GM18498 (cell line): Measurements from ENCODE around the gene TRAK1.
"Not testable (repeated sequence)": the region's sequence is repeated elsewhere in the genome, so short reads cannot be mapped to it uniquely, and the experiment has no call there.

ENCODE experiments used
- ATAC-seq: cut with Tn5 transposase; IDR thresholded peaks from one replicate; pipeline ENCODE4 v1.9.1; 2021; ENCODE audit warnings: mild to moderate bottlenecking, moderate library complexity; ENCODE audit not compliant: unreplicated experiment

Gene TRAK1, protein sequence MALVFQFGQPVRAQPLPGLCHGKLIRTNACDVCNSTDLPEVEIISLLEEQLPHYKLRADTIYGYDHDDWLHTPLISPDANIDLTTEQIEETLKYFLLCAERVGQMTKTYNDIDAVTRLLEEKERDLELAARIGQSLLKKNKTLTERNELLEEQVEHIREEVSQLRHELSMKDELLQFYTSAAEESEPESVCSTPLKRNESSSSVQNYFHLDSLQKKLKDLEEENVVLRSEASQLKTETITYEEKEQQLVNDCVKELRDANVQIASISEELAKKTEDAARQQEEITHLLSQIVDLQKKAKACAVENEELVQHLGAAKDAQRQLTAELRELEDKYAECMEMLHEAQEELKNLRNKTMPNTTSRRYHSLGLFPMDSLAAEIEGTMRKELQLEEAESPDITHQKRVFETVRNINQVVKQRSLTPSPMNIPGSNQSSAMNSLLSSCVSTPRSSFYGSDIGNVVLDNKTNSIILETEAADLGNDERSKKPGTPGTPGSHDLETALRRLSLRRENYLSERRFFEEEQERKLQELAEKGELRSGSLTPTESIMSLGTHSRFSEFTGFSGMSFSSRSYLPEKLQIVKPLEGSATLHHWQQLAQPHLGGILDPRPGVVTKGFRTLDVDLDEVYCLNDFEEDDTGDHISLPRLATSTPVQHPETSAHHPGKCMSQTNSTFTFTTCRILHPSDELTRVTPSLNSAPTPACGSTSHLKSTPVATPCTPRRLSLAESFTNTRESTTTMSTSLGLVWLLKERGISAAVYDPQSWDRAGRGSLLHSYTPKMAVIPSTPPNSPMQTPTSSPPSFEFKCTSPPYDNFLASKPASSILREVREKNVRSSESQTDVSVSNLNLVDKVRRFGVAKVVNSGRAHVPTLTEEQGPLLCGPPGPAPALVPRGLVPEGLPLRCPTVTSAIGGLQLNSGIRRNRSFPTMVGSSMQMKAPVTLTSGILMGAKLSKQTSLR

DNA sequence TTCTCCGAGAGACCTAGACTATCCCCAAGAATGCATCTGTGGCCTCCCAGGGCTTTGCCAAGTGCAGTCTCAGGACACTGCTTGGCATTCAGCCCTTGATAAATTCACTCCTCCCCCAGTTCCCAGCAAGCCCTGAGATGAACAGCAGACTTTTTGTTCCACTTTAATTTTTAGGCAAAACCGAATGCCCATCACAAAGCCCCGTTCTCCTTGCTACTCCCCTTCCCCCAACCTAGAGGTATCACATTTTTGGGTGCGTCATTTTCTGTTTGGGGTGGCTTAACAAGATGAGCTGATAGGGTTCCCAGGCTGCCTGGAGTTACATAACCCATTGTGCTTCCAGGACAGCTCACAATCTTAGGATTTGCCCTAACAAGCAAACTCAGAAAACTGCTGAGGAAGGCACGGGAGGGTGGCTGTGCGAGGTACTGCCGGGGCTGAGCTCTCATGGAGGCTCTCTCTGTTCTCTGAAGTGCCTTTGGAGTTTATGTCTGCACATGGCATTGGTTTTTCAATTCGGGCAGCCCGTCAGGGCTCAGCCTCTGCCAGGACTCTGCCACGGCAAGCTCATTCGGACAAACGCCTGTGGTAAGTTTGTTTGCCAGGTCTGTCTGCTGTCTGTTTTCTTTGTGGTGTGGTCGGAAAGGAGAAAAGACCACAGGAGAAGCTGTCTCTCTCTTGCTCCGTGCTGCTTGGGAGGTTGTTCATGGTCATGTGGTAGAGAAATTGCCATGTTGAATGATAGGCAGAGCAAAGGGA is at the start of gene TRAK1:
TSS of gene TRAK1 (plus strand) at position 385 of the 759 bp plus-strand sequence. CDS start at position 498, 113 bp downstream.
- ATAC-seq: no peak

DNA sequence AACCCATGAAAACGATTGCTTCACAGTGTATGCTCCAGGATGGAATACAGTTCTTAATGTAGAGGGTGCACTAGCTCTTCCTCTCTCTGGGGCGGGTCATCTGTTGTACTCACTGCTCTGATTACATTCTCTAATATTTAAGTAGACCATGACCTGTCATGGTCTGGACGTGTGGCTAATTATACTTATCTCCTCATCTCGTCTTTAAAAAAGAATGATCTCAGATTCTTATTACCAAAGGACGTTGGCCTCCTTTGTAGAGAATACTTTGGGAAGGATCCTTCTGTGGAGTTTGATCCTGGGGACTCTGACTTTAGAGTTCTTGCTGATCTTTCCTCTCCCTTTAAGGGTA is 48.4 kb upstream of the TRAK1 start:
- no peak for ATAC-seq

DNA sequence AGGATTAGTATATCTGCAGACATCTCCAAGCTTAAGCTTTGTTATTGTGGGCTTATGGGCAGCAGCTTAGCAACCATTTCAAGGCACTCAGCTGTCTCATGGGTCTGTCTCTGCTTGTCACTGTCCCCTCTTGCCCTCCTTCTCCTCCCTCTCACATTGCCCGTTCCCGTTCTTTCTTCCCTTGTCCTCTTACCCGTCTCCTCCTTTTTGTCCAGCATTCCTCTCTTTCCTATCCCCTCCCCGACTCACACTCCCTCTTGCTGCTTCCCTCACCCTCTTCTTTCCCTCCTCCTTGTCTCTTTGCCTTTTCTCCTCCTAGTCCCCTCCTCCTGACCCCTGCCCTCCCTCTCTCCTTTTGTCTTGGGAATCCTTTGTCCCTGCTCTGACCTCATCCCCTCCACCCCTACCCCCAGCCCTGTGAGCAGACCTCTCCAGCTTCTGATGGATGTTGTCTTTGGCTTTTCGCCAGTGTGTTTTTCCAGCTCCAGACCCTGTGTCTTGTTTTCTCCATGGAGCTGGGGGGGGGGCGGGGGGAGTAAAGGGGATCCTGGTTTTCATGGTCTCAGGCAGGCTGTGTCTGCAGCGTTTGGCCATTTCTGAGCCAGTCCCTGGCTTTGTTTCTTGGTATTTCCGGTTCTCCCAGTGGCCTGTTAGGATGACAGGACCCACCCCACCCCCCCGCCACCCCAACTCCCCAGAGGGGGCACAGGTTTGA is 47.9 kb upstream of the TRAK1 start:
- no peak for ATAC-seq

GRCh38 chr3:42045708-42046243 is 45.4 kb upstream of the TRAK1 start:
- no peak for ATAC-seq

GRCh38 chr3:42048526-42048925 is 42.6 kb upstream of the TRAK1 start:
- ATAC-seq: not testable (repeated sequence)

- ATAC-seq: no peak
Measured at GRCh38 chr3:42050126-42050525, 41.0 kb upstream of the TRAK1 start.

DNA sequence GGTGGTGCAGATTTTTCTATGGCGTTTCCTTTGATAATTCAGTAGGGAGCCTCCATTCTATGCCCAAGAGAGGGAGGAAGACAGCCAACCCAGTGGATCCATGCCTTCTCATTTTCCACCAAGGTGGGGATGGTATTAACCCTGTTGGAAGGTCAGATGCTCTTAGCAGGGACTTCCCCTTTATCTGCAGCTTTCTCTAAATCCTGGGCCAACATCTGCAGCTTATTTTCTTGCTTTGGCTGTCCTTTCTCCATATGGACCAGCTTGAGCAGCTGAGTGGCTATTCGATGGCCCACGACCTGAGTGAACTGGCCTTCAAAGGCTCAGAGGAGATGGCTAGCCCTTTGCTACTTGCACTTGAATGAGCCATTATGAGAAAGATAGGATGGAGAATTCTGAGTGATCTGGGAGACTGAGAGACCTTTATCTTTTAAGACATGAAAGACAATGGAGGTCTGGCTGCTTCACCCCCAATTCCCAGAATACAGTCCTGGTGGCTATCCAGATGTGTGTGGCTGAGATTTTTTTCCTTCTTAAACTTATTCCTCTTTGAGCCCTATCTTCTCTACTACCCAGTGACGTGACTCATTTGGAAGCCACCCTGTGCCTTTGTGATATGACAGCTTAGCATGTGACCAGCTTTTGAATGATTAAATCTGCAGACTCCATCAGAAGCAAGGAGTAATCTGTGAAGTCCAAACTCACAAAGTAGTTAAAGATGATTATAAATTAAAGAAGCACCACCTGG is 39.6 kb upstream of the TRAK1 start:
- ATAC-seq: peak; percentile 23

GRCh38 chr3:42052132-42052483 is 39.0 kb upstream of the TRAK1 start:
- peak; percentile 75 for ATAC-seq

DNA sequence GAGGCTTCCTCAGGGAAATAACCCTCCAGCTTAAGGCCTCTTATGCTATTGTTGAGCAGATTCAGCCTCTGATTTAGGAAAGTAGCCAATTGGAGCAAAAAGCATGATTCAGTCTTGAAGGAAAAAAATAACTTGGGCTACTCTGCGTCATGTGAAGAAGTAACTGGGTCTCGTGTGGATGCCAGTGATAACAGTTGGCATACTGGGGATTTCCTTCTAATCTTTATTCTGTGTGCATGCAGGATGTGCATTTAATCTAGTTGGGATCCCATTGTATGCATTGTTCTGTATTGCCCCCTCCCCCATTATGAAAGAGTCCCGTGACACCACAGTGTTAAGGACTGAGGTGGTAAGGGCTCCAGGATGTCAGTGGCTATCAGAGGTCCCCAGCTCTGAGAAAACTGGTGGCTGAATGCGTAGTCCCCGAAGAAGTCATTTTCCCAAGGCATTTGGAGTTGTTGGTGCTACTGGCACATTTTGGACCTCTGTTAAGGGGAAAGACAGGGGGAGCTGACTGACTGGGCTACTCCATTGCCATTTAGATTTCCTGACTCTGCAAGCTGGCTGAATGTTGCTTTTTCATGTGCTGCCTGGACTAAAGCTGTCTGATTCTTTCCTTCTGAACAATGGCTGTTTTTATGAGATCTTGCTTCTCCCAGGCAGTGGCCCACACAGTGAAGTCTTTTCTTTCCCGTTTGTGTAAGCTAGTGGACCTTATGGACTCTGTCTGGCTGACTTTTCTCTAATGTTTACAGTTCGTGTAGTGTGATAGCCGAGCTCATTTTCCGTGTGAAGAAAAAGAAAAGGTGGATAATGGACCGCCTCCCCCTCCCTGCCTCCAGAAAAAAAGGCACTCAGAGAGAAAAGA is 38.4 kb upstream of the TRAK1 start:
- no peak for ATAC-seq

- ATAC-seq: no peak
Measured at GRCh38 chr3:42053476-42053875, 37.7 kb upstream of the TRAK1 start.

DNA sequence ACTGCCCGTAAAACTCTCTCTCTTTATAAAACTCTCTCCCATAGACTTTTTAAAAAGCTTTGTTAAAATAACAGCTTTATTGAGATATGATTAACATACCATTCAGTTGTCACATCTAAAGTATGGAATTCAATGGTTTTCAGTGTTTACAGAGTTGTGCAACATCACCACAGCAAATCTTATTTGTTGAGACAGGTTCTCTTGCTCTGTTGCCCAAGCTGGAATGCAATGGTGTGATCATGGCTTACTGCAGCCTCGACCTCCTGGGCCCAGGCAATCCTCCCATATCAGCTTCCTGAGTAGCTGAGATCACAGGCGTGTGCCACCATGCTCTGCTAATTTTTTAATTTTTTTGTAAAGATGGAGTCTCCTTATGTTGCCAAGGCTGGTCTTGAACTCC is 35.9 kb upstream of the TRAK1 start:
- ATAC-seq: no peak

DNA sequence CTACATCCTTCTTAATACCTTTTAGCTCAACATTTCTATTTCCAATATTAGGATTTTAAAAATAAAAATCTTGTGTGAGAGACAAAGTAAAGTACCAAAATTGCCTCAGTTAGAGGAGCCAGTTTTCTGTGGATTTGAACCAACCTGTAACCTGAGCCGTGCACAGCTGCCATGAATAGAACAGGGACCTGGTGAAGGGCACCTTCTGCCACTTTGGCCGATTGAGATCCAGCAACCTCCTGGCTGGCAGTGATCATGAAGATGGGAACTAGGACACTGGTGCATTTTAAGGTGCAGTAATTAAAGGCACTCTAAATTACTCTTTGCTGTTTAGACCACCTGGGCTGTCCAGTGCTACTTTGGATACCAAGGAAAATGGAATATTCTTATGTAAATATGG is 34.3 kb upstream of the TRAK1 start:
- ATAC-seq: no peak

DNA sequence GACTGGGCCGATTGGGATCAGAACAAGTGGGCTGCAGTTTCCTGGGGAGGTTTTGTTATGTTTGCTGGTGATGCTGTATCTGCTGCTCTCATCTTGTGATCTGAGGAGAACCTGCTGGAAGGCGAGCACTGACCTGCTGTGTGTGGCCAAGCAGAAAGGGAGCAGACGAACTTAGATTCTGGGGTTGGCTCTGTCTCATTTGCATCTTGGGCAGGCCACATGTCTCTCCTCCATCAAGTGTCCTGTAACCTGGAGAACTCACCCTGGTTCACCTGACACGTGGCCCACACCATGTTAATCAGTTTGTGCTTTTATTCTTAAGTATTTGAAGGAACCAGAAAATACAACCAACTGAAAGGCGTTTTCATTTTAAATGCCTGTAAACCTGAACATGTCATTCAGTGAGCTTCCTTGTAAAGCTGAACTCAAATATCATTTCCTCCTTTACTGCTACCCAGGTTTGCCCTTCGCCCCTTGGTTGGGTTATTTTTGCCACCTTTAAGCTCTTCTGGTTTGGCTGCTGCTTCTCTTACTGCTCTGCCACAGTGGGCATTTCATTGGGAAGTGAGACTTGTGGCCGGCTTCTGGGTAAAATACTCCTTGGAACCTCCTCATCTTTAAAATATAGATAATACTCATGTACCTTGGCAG is 33.5 kb upstream of the TRAK1 start:
- peak; percentile 75 for ATAC-seq

DNA sequence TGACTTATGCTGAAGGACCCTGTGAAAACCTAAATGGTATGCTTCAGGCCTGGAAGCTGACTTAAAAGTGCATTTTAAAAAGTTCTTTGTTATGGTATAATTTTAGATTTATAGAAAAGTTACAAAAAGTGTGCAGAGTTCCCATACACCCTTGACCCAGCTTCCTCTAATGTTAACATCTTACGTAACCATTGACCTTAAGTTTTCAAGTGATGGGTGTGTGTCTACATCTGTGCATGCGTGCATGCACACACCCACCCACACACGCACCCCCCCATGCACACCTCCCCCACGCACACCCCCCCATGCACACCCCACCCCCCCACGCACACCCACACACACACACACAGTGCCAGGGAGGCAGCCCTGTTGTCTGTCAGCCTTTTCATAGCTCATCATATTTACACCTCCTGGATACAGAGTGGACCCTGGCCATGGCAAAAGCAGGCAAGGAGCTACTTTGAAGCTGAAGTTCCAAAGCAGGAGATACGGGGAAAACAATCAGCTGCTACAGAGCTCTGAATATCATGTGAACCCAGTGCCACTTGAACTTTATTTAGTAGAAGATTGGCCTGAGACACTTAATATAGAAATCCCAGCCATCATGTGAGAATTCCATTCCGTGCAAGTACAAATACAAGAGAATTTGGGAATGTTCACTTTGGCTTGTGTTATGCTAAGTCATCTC is 30.0 kb upstream of the TRAK1 start:
- ATAC-seq: no peak

DNA sequence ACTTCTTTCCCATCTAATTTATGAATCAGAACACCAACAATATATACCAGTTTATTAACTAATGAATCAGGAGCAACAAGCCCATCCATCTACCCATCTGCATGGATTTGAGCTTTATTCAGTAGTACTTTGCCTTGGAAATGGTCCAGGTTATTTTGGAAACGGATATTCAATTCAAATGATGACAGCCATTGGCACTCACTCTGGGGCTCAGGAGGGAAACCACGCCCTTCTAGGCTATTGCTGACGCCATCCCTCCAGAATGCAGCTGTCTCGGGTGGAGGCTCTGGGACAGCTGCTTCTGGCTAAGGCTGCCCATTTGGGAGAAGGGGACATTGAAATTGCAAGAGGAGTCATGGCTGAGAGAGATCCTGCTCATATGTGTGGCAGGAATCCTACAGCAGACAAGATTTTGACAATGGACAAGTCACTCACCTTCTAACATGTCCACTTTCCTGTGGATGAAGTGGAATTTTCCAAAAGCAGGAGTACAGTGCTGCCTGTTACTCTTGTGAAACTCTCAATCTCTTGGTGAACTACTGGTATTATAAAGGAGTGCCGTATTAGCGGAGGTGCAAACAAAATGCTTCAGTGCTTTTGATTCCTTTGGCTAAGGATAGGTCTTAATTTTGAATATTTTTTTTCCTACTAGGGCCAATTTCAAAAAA is 29.3 kb upstream of the TRAK1 start:
- ATAC-seq: no peak

DNA sequence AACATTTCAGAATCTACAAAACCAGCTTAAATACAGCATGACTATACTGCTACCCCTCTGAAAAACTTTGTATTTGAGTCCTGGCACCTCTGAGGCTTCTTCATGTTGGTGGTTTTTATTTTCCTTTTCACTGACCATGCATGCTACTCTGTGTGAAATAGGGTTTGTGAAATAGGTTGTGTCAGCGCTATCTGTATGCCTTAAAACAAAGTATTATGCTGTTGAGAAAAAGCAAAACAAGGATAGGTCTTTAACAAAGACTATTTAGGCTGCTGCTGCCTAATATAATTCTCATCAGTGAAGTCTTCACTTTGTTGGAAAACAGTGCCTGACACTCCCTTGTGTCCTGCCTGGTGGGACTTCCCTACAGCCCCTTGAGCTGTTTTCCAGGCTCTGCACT is 28.7 kb upstream of the TRAK1 start:
- ATAC-seq: no peak

- ATAC-seq: no peak
Measured at GRCh38 chr3:42063888-42064287, 27.3 kb upstream of the TRAK1 start.
